HG02970 (cell line): ENCODE results near the gene CFB.
A peak's percentile ranks its signal among the peaks of the same experiment; 100 is the strongest.
"Not testable (repeated sequence)": the region's sequence is repeated elsewhere in the genome, so short reads cannot be mapped to it uniquely, and the experiment has no call there.

ENCODE experiments used
- ATAC-seq: cut with Tn5 transposase; IDR thresholded peaks from one replicate; pipeline ENCODE4 v1.9.1; 2021; ENCODE audit warnings: mild to moderate bottlenecking, moderate library complexity, moderate number of reproducible peaks; ENCODE audit not compliant: unreplicated experiment, low FRiP score

The CFB gene

GRCh38 chr6:31969712-31970603 is 24.1 kb downstream of the CFB start:
- no peak for ATAC-seq

GRCh38 chr6:31970604-31971271 is 24.8 kb downstream of the CFB start:
- ATAC-seq, result no peak

GRCh38 chr6:31971279-31971992 is 25.5 kb downstream of the CFB start:
- ATAC-seq, result no peak

GRCh38 chr6:31971993-31972708 is 26.3 kb downstream of the CFB start, which contains the start of gene DXO:
Gene DXO (minus strand): TSS chr6:31972138. CDS start chr6:31971675, 463 bp downstream.
- peak; percentile 89 for ATAC-seq

GRCh38 chr6:31972709-31973350 is 26.9 kb downstream of the CFB start:
- ATAC-seq, result no peak

GRCh38 chr6:31976065-31976464 is 30.2 kb downstream of the CFB start:
- ATAC-seq, result not testable (repeated sequence)

GRCh38 chr6:31977816-31978431 is 32.0 kb downstream of the CFB start:
- no peak for ATAC-seq

- no peak for ATAC-seq
Observed at GRCh38 chr6:31978831-31979230, 32.9 kb downstream of the CFB start.

- ATAC-seq, result no peak
Observed at GRCh38 chr6:31979238-31979898, 33.5 kb downstream of the CFB start.

- ATAC-seq, result not testable (repeated sequence)
Observed at GRCh38 chr6:31980195-31980876, 34.4 kb downstream of the CFB start.

- not testable (repeated sequence) for ATAC-seq
Observed at GRCh38 chr6:31980998-31981397, 35.1 kb downstream of the CFB start.

GRCh38 chr6:31981744-31982143 is 35.8 kb downstream of the CFB start, which contains the start of gene C4A:
Gene C4A (plus strand): TSS chr6:31982057. CDS start chr6:31982108, 51 bp downstream.
- not testable (repeated sequence) for ATAC-seq

- not testable (repeated sequence) for ATAC-seq
Observed at GRCh38 chr6:31989363-31989762, 43.5 kb downstream of the CFB start.

- ATAC-seq, result not testable (repeated sequence)
Observed at GRCh38 chr6:31994421-31994820, 48.5 kb downstream of the CFB start.

GRCh38 chr6:31996385-31996784 is 50.5 kb downstream of the CFB start:
- ATAC-seq, result not testable (repeated sequence)
